ENCODE results near the gene DUX4.
"Not testable (repeated sequence)": the region's sequence is repeated elsewhere in the genome, so short reads cannot be mapped to it uniquely, and the experiment has no call there.

DUX4 gene
- long read RNA-seq: 0 reads

DNA sequence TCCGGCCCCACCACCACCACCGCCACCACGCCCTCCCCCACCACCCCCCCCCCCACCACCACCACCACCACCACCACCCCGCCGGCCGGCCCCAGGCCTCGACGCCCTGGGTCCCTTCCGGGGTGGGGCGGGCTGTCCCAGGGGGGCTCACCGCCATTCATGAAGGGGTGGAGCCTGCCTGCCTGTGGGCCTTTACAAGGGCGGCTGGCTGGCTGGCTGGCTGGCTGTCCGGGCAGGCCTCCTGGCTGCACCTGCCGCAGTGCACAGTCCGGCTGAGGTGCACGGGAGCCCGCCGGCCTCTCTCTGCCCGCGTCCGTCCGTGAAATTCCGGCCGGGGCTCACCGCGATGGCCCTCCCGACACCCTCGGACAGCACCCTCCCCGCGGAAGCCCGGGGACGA lies at the start of gene DUX4:
DUX4 (plus strand) TSS at position 347 of the 400 bp plus-strand sequence; CDS start at position 347, 0 bp downstream.
- not testable (repeated sequence) for H3K27ac ChIP-seq (replicated peaks); DNase-seq (ENCODE audit: low read depth in 1 of 2, low spot score in 1 of 2); H3K4me3 ChIP-seq (replicated peaks; ENCODE audit: insufficient read depth, low read length); H3K27me3 ChIP-seq (ENCODE audit: insufficient read depth, poor library complexity, severe bottlenecking)

DNA sequence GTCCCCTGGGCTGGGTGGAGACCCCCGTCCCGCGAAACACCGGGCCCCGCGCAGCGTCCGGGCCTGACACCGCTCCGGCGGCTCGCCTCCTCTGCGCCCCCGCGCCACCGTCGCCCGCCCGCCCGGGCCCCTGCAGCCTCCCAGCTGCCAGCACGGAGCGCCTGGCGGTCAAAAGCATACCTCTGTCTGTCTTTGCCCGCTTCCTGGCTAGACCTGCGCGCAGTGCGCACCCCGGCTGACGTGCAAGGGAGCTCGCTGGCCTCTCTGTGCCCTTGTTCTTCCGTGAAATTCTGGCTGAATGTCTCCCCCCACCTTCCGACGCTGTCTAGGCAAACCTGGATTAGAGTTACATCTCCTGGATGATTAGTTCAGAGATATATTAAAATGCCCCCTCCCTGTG lies 1.9 kb downstream of the DUX4 start:
- not testable (repeated sequence) for H3K27me3 ChIP-seq (ENCODE audit: insufficient read depth, poor library complexity, severe bottlenecking); DNase-seq (ENCODE audit: low read depth in 1 of 2, low spot score in 1 of 2); H3K4me3 ChIP-seq (replicated peaks; ENCODE audit: insufficient read depth, low read length); H3K27ac ChIP-seq (replicated peaks)

DNA sequence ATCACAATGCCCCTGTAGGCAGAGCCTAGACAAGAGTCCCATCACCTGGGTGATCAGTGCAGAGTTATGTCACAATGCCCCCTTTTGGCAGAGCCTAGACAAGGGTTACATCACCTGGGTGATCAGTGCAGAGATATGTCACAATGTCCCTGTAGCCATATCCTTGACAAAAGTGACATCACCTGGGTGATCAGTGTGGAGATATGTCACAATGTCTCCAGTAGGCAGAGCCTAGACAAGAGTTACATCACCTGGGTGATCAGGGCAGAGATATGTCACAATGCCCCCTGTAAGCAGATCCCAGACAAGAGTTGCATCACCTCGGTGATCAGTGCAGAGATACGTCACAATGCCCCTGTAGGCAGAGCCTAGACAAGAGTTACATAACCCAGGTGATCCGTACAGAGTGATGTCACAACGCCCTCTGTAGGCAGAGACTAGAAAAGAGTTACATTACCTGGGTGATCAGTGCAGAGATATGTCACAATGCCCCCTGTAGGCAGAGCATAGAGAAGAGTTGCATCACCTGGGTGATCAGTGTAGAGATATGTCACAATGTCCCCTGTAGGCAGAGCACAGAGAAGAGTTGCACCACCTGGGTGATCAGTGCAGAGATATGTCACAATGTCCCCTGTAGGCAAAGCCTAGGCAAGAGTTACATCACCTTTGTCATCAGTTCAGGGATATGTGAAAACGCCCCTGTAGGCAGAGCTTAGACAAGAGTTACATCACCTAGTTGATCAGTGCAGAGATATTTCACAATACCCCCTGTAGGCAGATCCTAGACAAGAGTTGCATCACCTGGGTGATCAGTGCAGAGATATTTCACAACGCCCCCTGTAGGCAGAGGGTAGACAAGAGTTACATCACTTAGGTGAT lies 4.4 kb downstream of the DUX4 start:
- DNase-seq (ENCODE audit: low read depth in 1 of 2, low spot score in 1 of 2): peak in 1 of 2 experiments; percentile 39
- H3K27me3 ChIP-seq (ENCODE audit: insufficient read depth, poor library complexity, severe bottlenecking); H3K27ac ChIP-seq (replicated peaks); H3K4me3 ChIP-seq (replicated peaks; ENCODE audit: insufficient read depth, low read length): not testable (repeated sequence)

DNA sequence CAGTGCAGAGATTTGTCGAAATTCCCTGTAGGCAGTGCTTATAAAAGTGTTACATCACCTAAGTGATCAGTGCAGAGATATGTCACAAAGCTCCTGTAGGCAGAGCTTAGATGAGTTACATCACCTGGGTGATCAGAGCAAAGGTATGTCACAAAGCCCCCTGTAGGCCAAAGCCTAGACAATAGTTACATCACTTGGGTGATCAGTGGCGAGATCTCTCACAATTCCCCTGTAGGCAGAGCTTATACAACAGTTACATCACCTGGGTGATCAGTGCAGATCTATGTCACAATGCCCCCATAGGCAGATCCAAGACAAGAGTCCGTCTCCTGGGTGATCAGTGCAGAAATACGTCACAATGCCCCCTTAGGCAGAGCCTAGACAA lies 5.0 kb downstream of the DUX4 start:
- H3K27me3 ChIP-seq (ENCODE audit: insufficient read depth, poor library complexity, severe bottlenecking); H3K4me3 ChIP-seq (replicated peaks; ENCODE audit: insufficient read depth, low read length): not testable (repeated sequence)

DNA sequence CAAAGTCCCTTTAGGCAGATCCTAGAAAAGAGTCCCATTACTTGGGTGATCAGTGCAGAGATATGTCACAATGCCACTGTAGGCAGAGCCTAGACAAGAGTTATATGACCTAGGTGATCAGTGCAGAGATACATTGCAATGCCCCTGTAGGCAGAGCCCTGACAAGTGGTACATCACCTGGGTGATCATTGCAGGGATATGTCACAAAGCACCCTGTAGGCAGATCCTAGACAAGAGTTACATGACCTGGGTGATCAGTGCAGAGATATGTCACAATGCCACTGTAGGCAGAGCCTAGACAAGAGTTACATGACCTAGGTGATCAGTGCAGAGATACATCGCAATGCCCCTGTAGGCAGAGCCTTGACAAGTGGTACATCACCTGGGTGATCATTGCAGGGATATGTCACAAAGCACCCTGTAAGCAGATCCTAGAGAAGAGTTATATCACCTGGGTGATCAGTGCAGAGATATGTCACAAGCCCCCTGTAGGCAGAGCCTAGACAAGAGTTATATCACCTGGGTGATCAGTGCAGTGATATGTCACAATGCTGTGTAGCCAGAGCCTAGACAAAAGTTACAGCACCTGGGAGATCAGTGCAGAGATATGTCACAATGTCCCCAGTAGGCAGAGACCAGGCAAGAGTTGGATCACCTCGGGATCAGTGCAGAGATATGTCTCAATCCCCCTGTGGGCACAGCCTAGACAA lies 5.6 kb downstream of the DUX4 start:
- not testable (repeated sequence) for DNase-seq (ENCODE audit: low read depth in 1 of 2, low spot score in 1 of 2); H3K27me3 ChIP-seq (ENCODE audit: insufficient read depth, poor library complexity, severe bottlenecking); H3K27ac ChIP-seq (replicated peaks); H3K4me3 ChIP-seq (replicated peaks; ENCODE audit: insufficient read depth, low read length)

More for the DNA sequence above, 5.0 kb downstream of the DUX4 start:
- H3K27ac ChIP-seq (replicated peaks); DNase-seq (ENCODE audit: low read depth in 1 of 2, low spot score in 1 of 2): not testable (repeated sequence)

DNA sequence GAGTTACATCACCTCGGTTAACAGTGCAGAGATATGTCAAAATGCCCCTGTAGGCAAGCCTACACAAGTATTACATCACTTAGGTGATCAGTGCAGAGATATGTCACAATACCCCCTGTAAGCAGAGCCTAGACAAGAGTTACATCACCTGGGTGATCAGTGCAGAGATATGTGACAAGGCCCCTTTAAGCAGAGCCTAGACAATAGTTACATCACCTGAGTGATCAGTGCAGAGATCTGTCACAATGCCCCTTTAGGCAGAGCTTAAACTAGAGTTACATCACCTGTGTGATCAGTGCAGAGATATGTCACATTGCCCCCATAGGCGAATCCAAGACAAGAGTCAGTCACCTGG lies 6.1 kb downstream of the DUX4 start:
- H3K27ac ChIP-seq (replicated peaks); H3K4me3 ChIP-seq (replicated peaks; ENCODE audit: insufficient read depth, low read length); DNase-seq (ENCODE audit: low read depth in 1 of 2, low spot score in 1 of 2); H3K27me3 ChIP-seq (ENCODE audit: insufficient read depth, poor library complexity, severe bottlenecking): not testable (repeated sequence)

DNA sequence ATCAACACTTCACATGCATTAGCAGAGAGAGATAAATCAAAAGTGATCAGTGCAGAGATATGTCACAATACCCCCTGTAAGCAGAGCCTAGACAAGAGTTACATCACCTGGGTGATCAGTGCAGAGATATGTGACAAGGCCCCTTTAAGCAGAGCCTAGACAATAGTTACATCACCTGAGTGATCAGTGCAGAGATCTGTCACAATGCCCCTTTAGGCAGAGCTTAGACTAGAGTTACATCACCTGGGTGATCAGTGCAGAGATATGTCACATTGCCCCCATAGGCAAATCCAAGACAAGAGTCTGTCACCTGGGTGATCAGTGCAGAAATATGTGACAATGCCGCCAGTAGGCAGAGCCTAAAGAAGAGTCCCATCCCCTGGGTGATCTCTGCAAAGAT lies 7.4 kb downstream of the DUX4 start:
- not testable (repeated sequence) for H3K27me3 ChIP-seq (ENCODE audit: insufficient read depth, poor library complexity, severe bottlenecking); H3K4me3 ChIP-seq (replicated peaks; ENCODE audit: insufficient read depth, low read length); H3K27ac ChIP-seq (replicated peaks); DNase-seq (ENCODE audit: low read depth in 1 of 2, low spot score in 1 of 2)

DNA sequence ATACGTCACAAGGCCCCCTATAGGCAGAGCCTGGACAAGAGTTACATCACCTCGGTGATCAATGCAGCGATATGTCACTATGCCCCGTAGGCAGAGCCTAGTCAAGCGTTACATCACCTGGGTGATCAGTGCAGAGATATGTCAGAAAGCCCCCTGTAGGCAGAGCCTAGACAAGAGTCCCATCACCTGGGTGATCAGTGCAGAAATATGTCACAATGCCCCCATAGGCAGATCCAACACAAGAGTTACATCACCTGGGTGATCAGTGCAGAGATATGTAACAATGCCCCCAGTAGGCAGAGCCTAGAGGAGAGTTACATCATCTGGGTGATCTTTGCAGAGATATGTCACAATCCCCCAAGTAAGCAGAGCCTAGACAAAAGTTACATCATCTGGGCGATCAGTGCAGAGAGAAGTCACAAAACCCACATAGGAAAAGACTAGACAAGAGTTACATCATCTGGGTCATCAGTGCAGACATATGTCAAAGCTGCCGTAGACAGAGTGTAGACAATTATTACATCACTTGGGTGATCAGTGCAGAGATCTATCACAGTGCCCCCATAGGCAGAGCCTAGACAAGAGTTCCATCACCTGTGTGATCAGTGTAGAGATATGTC lies 8.0 kb downstream of the DUX4 start:
- DNase-seq (ENCODE audit: low read depth in 1 of 2, low spot score in 1 of 2): peak in 1 of 2 experiments; percentile 26
- H3K27me3 ChIP-seq (ENCODE audit: insufficient read depth, poor library complexity, severe bottlenecking); H3K4me3 ChIP-seq (replicated peaks; ENCODE audit: insufficient read depth, low read length); H3K27ac ChIP-seq (replicated peaks): not testable (repeated sequence)

DNA sequence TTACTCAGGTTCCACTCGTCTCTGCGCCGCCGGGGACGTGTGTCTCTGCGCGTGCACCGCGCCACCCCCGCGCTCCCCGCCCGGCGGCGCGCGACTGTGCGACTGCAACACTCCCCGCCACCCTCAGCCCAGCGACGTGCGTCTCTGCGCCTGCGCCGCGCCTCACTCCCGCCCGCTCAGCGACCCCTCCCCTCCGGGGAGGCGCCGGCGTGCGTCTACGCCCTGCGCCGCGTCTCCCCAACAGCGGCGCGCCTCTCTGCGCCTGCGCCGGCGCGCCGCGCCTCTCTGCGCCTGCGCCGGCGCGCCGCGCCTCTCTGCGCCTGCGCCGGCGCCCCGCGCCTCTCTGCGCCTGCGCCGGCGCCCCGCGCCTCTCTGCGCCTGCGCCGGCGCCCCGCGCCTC lies 29.9 kb downstream of the DUX4 start:
- H3K4me3 ChIP-seq (replicated peaks; ENCODE audit: insufficient read depth, low read length); H3K27me3 ChIP-seq (ENCODE audit: insufficient read depth, poor library complexity, severe bottlenecking); H3K27ac ChIP-seq (replicated peaks); DNase-seq (ENCODE audit: low read depth in 1 of 2, low spot score in 1 of 2): not testable (repeated sequence)

All from HL-60 (cell line).